H1 (cell line): ENCODE results near the gene EPHB6. TPM values are rescaled to one million over a fixed set of nuclear protein-coding genes. Genes with fewer than 3 reads are reported as not detected.

Source experiments
- CEBPB ChIP-seq: IDR thresholded peaks from 2 replicates; pipeline ENCODE4 v1.6.1; 2012; ENCODE audit warnings: low read depth, low read length
- NRF1 ChIP-seq: IDR thresholded peaks from 2 replicates; pipeline ENCODE4 v1.6.1; 2011; ENCODE audit warnings: mild to moderate bottlenecking, low read depth, low read length, improper control_type of control experiment
- SRF ChIP-seq: IDR thresholded peaks from 2 replicates; pipeline ENCODE4 v1.6.1; 2011; ENCODE audit warnings: mild to moderate bottlenecking, low read depth, low read length, moderate library complexity
- TCF12 ChIP-seq: IDR thresholded peaks from 2 replicates; pipeline ENCODE4 v1.6.1; 2011; ENCODE audit warnings: low read depth, mild to moderate bottlenecking, low read length
- USF2 ChIP-seq: IDR thresholded peaks from 2 replicates; pipeline ENCODE4 v1.6.1; 2011; ENCODE audit warnings: low read length, improper control_type of control experiment
- polyA plus RNA-seq, 7 experiments: library from polyadenylated mRNA; depleted of rRNA in 3 of 7; stranded (reverse) in 5 of 7; unstranded in 2 of 7; fragments of >200 nt in 5 of 7; fragments of 200-250 nt in 2 of 7; gene quantifications; 1 replicate in 5 of 7; 2 replicates in 1 of 7; 4 replicates in 1 of 7; pipeline versions ENCODE4 v1.2.1 to v1.2.3, GENCODE V29; 2011 to 2013; ENCODE audit warnings: missing spikeins in 2 of 7, mixed read lengths in 2 of 7
- total RNA-seq: library from RNA; stranded (reverse); fragmentation: NEBNext Ultra II Directional; extraction: Animal tissue kit (Norgen Biotek cat#: 25700); gene quantifications from 2 replicates; pipeline ENCODE4 v1.2.1, GENCODE V29; 2021

EPHB6 gene
- total and polyA plus RNA-seq, 2 of the 8 experiments (the other 6 are each of a cell fraction or from before 2014, with no cell fraction given): 19.7 TPM

- TF ChIP-seq USF2 (no peak), NRF1 (no peak), CEBPB (no peak), TCF12 (no peak), SRF (no peak)
Observed at GRCh38 chr7:142881586-142882337, 26.9 kb downstream of the EPHB6 start (continued).
